NCI-H1105 (cell line): Measurements from ENCODE around the gene WDR83.
A peak's percentile ranks its signal among the peaks of the same experiment; 100 is the strongest.
"Not testable (repeated sequence)": the region's sequence is repeated elsewhere in the genome, so short reads cannot be mapped to it uniquely, and the experiment has no call there.

Experiments used
- DNase-seq: peaks from one replicate; lab custom pipeline; 2025; lab: John Stamatoyannopoulos, UW

WDR83 gene

GRCh38 chr19:12687496-12688196 lies 21.0 kb downstream of the WDR83 start, which contains the start of gene GNG14:
Gene GNG14 (plus strand): TSS chr19:12687998. CDS start chr19:12688049, 51 bp downstream.
- DNase-seq = no peak

DNA sequence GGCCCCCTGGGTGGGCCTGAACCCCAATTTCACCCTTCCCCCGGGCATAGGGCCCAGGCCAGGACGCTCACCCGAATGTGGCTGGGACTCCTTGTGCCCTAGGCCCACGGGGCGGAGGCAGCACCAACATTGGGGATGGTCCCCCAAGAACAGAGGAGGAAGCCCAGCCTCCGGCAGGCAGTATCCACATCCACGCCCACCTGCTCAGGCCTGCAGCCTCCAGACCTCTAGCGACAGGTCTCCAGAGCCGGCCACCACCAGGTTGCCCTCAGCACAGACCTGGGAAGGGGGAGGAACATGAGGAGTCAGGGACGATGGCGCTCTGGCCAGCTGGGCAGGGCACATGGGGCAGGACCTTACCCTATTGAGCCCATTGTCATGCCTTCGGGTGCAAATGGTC lies 22.4 kb downstream of the WDR83 start:
- no peak for DNase-seq

GRCh38 chr19:12689581-12690216 lies 23.1 kb downstream of the WDR83 start:
- DNase-seq = no peak

- DNase-seq = no peak
Measured at GRCh38 chr19:12692960-12693359, 26.4 kb downstream of the WDR83 start.

GRCh38 chr19:12694641-12695040 lies 28.0 kb downstream of the WDR83 start:
- DNase-seq = no peak

GRCh38 chr19:12695096-12695495 lies 28.5 kb downstream of the WDR83 start:
- no peak for DNase-seq

DNA sequence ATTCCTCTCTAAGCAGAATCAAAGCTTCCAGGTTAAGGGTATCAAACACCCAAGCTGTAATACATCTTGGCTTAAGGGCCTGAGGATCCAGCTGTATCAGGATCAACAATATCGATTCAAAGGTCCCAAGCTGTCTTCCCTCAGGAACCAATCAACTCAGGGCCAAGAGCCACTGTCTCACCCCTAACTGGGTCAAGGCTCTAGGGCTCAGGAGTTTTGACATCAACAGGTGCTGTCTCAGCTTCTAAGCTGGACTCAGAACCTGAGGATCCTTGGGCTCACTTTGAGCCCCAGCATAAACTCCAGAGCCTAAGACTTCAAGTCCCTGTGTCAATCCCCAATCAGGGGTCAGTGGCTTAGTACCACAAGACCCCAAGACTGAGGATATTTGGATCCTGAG lies 28.9 kb downstream of the WDR83 start:
- no peak for DNase-seq

DNA sequence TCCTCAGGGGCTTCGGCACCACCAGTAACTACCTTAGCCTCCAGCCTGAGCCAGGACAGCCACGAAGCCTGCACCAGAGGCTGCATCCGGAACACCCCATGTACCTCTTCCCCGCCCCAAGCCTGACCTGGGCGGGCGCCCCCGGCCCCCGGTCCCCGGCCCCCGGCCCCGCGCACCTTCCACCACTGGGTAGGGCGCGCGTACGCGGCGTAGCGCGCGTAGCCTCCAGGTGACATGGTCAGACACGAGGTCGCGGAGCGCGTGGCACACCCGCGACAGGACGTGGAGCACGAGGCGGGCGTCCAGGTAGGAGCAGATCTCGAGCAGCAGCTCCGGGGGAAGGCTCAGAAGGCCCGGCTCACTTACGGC lies 29.4 kb downstream of the WDR83 start:
- no peak for DNase-seq

DNA sequence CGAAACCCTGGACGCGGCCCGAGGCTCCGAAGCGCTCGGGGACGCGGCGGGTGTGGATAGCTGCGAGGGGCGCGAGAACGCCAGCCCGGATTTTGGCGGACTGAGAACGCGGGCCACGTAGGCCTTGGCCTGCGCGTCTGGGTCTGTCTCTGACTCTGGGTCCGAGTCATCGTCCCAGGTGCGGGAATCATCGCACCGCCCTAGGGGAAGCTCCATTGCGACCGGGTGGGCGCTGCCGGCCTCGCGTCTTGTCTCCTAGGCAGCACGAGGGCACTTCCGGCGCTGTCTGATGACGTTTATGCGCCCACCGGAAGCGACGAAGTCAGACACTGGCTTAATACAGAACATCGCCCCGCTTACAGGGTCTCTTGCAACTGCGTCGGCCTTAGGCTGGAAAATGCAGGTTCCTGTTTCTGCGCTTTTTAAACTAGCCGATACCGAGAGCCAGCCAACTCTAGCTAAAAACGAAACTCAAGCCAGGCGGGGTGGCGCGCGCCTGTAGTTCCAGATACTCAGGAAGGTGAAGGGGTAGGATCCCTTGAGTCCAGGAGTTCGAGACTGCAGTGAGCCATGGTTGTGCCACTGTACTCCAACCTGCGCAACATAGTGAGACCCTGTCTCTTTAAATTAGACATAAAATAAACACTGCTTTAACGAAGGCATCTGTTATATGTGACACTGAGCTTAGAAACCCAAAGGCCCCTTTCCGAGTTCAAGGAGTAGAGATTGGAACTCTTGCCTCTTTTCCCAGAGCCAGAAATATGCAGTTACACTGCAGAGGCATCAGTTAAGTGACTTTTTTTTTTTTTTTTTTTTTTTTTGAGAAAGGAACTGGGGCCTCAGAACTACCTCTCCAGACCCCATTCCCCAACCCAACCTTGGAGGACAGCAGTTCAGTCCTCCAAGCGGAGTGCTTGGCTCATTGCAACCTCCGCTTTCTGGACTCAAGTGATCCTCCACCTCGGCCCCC lies 30.0 kb downstream of the WDR83 start, which contains the start of gene FBXW9:
TSS of gene FBXW9 (minus strand) at position 266 of the 970 bp plus-strand sequence. CDS start at position 216, 50 bp downstream.
- DNase-seq = peak; percentile 92

DNA sequence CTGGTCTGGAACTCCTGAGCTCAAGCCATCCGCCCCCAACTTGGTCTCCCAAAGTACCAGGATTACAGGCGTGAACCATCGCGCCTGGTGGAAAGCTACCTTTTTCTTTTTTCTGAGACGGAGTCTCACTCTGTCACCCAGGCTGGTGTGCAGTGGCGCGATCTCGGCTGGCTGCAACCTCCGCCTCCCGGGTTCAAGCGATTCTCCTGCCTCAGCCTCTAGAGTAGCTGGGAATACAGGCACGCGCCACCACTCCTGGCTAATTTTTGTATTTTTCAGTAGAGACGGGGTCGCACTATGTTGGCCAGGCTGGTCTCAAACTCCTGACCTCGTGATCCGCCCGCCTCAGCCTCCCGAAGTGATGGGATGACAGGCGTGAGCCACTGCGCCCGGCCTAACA lies 30.8 kb downstream of the WDR83 start:
- not testable (repeated sequence) for DNase-seq

GRCh38 chr19:12698138-12698537 lies 31.5 kb downstream of the WDR83 start:
- no peak for DNase-seq

DNA sequence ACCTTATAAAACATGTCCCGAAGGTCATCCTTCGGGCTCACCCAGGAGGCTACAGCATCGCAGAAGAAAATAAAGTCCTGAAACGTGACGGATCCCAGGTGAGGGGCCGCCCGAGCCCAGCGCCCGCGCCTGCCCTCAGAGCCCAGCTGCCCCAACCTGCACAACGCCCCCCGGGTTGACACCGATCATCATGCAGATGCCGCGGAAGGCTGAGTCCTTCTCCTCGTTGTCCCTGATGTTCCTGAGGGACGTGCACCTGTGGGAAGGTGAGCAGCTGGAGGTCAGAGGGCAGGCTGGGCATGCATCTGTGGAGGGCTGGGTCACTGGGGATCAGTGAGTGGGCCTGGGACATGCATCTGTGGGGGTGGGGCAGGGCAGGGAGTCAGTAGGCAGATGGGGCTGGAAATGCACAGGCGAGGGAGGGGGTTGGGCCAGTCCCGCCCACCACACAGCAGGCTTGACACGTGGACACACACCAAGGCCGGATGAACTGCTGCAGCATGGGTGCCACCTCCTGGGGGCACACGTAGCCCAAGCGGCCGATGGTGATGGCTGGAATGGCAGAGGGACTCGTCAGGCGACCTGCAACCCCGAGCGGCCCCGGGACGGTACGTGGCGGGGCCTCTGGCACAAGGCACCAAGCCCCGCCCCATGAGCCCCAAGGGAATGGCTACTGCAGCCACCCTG lies 35.1 kb downstream of the WDR83 start:
- DNase-seq = no peak

GRCh38 chr19:12703046-12703445 lies 36.4 kb downstream of the WDR83 start:
- DNase-seq = peak; percentile 33

- no peak for DNase-seq
Measured at GRCh38 chr19:12705169-12705568, 38.6 kb downstream of the WDR83 start.

DNA sequence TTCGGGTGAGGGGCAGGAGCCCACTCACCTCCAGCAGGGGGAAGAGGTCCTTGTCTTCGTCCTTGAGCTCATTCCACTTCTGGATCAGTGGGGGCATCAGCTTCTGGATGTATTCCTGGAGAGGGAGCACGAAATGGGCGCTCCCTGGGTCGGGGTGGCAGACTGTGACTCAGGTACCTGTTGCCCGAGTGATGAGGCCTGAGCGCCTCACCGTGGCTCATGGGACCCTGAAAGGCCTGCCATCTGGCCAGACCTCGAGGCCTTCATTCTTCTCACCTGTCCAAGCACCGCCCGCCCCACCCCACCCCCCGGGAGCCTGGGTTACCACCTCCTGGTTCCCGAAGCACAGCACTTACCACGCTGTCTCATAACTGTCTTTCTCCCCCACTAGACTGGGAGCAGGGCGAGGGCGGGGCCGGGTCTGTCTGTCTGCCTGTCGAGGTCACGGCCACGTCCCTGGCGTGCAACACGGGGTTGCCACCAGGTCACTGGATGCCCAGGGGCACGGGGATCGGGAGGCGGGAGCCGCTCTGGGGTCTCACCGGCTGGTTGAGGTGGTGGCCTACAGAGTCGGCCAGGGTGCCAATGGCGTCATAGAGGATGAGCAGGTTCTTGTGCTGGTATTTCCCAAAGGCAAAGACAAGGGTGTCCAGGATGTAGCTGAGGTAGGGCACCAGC lies 39.2 kb downstream of the WDR83 start:
- no peak for DNase-seq

- no peak for DNase-seq
Measured at GRCh38 chr19:12706332-12706718, 39.7 kb downstream of the WDR83 start.

GRCh38 chr19:12708641-12709040 lies 42.0 kb downstream of the WDR83 start:
- DNase-seq = no peak

- DNase-seq = no peak
Measured at GRCh38 chr19:12711187-12711586, 44.6 kb downstream of the WDR83 start.

DNA sequence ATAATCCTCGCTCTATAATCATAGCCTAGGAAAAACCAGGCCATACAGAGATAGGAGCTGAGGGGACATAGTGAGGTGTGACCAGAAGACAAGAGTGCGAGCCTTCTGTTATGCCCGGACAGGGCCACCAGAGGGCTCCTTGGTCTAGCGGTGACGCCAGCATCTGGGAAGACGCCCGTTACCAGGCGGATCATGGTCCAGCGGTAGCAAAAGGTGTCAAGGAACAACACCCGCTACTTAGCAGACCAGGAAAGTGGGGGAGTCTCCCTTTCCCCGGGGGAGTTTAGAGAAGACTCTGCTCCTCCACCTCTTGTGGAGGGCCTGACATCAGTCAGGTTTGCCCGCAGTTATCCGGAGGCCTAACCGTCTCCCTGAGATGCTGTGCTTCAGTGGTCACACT lies 45.5 kb downstream of the WDR83 start:
- not testable (repeated sequence) for DNase-seq

GRCh38 chr19:12713304-12713703 lies 46.7 kb downstream of the WDR83 start:
- not testable (repeated sequence) for DNase-seq

DNA sequence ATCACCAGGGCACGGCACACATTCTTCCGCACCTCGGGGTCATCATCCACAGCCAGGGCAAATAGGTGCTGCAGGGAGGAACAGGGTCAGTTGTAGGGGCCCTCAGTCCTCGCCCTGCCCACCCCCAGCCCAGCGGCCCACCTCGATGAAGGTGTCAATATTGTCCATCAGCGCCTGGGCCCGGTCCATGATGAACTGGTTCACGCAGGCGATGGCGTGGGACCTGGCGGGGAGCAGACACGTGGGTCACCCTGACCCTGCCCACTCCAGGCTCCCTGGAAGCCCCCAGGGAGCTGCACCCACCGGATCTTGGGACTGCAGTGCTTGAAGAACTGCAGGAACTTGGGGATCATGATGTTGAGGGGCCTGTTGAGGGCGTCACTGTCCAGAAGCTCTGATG lies 48.5 kb downstream of the WDR83 start:
- no peak for DNase-seq
